Raji (cell line): ENCODE results near the gene NUP58.

ENCODE experiments used
- POLR2A ChIP-seq: IDR thresholded peaks from 2 replicates; pipeline ENCODE4 v1.6.1; 2011; ENCODE audit warnings: low read depth, low read length, control low read depth; ENCODE audit not compliant: insufficient read depth

NUP58 gene

DNA sequence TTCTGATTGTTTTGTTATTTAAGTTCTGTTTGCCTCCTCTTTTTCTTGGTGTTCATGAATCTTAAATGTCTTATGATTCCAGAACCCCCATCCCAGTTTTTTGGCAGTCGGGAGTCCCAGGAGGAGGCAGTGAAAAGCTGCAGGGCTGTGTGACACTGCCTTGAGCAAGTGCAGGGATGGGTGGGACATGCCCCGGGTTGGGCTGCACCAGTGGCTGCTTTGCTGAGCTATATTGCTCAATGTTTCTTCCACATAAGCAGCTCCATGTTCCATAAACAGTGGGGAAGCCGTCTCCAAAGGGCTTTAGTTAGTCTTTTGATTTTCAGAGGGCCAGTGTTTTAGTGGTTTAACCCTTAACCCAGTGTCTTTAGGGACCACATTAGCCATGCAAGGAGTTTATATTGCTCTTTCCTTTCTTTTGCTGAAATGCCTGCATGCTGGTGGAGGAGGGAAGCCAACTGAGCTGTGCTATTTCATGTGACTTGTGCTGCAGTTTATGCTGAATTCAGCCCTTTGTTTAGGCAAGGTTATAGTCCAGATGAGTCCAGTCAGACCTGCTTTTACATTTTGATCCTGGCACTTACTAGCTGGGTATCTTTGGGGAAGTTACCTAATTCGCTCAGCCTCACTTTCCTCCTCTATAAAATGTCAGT lies 83.5 kb downstream of the NUP58 start:
- no peak for TF ChIP-seq POLR2A

DNA sequence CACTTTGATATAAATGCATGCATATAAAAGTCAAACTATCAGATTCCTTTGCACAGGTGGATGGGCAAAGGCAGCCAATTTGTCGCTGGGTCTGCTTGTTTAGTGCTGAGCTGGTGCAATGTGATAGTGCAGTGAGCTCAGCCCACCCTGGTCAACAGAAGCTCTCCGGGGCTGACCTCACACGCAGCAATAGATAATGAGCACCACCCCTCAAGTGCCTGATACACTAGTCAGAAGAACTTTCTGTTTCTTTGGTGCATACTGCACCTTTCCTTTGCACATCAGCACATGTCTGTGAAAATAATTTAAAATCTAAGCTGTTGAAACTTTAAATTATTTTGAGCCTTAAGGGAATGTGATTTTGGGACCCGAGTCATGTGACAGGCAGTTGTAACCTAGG lies 90.5 kb downstream of the NUP58 start:
- no peak for TF ChIP-seq POLR2A
